GM19463 (cell line): ENCODE data around the gene RIMS1.

Experiments
- ATAC-seq: cut with Tn5 transposase; IDR thresholded peaks from one replicate; pipeline ENCODE4 v1.9.1; 2021; ENCODE audit warnings: mild to moderate bottlenecking, moderate library complexity; ENCODE audit not compliant: unreplicated experiment

Gene RIMS1

DNA sequence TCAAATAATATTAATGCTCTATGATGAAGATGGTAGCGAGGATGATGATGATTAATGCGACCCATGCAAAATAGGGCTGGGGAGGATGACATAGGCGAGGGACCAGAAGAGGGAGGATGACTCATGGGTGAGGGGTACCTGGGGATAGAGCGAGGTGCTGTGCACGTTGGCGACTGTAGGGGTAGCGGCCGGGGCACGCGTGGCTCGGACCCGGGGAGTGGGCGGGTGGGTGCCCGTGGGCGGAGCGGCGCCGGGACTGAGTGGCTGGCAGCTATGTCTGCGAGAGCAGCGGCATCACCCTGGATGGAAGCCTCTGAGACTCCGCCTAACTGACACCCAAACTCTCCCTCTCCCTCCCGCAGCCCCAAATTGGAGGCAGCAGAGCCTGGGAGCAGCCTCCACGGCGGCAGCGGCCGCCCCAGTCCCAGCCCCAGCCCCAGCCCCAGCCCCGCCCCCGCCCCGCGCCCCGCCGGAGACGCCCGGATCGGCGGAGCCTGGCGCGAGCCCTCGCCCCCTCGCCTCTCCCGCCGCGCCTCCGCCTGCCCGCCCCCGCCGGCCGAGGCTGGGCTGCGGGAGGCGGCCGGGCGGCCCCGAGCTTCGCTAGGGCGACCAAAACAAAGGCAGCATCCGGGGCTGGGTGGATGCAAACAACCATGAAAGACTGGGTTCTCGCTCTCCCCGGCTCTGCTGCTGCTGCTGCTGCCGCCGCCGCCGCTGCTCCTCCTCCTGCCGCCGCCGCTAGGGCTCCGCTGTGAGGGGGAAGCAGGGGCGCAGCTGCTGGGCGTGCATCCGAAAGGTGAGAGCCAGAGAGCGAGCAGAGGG lies at the start of gene RIMS1:
Gene RIMS1 (plus strand): TSS at position 367 of the 822 bp plus-strand sequence. CDS start 474 bp downstream, outside the sequence.
- peak; percentile 88 for ATAC-seq

- no peak for ATAC-seq
Measured at GRCh38 chr6:71851214-71851613, 35.1 kb upstream of the RIMS1 start.

DNA sequence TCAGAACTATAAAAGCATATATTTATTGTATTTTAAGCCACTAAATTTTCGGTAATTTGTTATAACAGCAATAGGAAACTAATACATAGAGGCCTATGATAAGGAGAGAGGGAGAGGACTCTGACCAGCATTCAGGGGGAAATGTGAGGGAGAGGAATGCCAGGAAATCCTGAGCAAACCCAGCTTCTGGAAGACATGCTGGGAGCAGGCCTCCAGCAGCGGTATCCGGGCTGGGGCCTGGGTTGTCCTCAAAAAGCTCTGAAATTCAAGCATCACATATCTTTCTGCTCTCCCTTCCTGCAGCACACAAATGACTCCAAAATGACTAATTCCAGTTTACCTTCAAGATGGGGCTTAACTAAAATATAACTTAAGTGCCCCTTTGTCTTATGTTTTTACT lies 33.4 kb upstream of the RIMS1 start:
- ATAC-seq: no peak

GRCh38 chr6:71855406-71855805 lies 30.9 kb upstream of the RIMS1 start:
- ATAC-seq: peak; percentile 53

GRCh38 chr6:71879016-71879415 lies 7.3 kb upstream of the RIMS1 start:
- no peak for ATAC-seq

DNA sequence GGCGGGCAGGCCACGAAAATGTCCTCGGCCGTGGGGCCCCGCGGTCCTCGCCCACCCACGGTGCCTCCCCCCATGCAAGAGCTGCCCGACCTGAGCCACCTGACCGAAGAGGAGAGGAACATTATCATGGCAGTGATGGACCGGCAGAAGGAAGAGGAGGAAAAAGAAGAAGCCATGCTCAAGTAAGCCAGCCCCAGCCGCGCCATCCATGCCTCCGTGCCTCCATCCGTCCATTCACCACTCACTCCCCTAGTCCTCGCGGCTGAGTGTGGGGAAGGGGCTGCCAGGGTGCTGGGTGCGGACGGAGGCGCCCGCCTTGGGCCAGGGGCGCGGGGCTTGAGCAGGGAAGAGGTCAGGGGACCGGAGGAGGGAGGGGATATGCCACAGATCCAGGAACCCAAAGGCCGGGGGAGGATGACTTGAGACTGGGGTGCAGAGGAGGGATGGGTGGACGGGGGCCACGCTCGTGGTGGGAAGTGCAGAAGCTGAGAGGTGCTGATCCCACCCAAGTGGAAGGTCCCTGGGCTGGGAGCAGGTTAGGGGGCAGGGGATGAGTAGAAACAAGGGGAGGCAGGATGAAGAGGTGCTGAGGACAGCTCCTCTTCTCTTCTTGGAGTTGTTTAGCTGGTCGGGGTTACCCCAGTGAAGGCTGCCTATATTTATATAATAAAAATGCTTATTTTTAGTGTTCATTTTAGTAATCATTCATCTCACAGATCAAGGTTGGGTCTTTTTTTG lies 825 bp downstream of the RIMS1 start:
- ATAC-seq: no peak

DNA sequence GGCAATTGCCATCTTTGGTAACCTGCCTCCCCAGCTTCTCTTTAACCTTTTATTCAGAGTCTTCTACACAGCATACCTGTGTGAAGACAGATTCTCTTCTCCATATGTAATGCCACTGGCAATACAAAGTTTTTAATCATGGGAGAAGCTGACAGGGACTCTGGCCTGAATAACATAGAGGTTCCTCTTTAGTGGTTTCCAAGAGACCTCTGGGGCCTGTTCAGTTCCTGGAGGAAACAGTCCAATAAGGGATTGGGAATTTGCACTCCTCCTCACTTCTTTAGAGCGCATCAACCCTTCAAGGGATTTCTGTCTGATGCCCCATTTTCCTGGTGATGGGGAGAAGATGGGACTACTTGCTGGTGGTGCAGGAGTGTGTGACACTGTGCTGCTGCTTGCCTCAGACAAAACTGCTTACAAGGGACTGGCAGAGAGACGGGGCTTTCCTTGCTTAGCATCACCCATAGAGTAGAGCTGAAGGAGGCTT lies 1.4 kb downstream of the RIMS1 start:
- no peak for ATAC-seq

DNA sequence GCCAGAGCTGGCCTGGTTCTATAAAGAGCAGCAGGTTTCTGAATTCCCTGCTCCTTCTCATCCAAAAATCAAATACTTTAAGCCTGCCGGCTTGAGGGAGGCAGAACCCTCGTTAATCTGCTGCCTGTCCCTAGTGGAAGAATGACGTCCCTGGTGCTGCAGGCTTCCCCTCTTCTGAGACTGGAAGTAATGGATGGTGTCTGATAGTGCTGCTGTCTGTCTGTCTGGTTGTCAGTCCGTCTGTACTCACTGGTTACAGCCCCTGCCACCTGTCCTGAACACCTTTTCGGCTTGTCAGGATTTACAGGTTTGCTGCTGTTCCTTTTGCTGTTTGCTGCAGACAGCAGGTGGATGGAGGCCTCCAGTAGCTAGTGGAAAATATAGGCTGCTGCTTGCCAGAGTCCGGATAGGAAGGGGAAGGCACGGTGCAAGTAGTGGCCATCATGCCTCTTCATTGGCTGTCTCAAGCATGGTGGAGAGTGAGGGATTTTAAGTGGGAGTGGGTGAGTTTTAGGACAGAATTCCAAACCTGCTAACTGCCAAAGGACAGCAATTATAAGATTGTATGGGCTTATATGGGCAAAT lies 2.5 kb downstream of the RIMS1 start:
- ATAC-seq: no peak

- no peak for ATAC-seq
Measured at GRCh38 chr6:71889366-71889765, 3.0 kb downstream of the RIMS1 start.

- no peak for ATAC-seq
Measured at GRCh38 chr6:71892641-71893040, 6.3 kb downstream of the RIMS1 start.

DNA sequence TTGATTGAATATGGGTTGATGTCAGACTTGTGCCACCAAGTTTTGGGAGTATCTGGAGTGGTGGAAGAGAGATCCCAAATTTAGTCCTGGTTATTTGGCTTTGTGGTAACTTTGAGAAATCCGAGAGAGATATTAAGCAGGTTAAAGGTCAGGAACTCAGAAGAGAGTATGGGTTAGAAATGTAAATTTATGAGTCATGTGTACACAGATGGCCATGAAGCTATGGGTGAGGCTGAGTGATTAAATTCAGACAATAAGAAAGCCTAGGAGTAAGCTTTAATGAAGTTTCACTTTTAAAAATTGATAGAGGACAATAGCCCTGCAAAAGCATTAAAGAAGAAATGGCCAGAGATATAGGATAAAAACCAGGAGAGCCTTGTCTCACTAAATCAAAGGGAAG lies 14.3 kb downstream of the RIMS1 start:
- ATAC-seq: peak; percentile 35

DNA sequence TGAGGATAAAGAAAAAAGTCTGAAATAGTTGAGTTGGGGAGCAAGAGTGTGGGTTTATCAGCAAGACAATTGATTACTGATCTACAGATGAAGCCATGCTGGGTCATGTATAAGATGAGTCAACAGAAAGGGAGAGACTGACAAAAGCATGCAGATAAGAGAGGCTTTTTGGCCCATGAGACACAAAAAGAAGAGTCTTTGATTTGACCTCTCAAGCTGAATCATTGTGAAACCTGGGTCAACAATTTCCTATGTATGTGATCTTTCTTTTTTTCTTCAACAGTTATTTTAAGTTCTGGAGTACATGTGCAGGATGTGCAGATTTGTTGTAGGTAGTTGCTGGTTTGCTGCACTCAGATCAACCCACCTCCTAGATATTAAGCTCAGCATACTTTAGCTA lies 15.9 kb downstream of the RIMS1 start:
- ATAC-seq: peak; percentile 88

DNA sequence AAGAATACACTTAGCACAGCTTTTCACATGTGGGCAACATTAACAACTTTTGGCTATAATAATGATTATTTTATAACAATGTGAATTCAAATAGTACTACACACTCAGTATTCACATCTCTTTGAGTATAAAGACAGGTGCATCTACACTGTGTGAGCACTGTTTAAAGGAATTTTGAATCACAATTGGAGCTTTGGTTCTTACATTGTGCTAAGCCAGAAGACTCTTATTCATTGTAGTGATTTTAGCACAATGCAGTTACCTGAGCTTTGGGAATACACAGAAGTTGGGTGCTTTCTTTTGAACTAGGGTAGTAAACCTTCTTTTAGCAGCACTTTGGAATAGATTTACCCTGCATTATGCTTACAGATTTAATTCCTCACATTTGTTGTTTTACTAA lies 20.5 kb downstream of the RIMS1 start:
- ATAC-seq: no peak

DNA sequence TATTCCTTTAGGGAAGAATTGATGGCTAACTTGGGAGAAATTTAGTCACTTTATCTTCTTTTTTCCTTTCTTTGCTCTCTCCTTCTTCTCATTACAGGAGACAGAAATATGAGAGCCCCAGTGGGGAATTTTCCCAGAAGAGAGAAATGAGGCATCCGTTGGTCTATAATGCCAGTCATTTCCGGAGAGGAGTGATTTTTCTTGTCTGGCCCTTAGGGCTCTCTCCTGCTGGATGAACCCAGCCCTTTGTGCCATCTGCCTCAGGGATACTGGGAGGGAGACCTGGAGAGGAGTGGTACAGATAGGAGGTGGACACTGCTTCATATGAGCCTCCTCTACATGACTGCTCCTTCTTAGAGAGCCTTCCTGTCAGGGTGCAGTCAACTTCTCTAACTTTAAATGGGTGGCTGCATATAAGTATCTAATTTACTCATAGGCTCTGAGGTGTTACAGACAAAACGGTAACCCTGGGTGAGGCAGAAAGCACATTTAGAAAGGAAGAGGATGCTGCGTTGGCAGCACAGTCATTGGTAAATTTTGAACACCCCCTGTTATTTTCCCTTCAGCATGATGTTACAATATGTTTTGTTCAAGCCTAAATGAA lies 21.9 kb downstream of the RIMS1 start:
- peak; percentile 76 for ATAC-seq

GRCh38 chr6:71913444-71914234 lies 27.3 kb downstream of the RIMS1 start:
- no peak for ATAC-seq

- ATAC-seq: no peak
Measured at GRCh38 chr6:71929047-71929446, 42.7 kb downstream of the RIMS1 start.

GRCh38 chr6:71933881-71934280 lies 47.5 kb downstream of the RIMS1 start:
- no peak for ATAC-seq

GRCh38 chr6:71965404-71965803 lies 79.1 kb downstream of the RIMS1 start:
- no peak for ATAC-seq

DNA sequence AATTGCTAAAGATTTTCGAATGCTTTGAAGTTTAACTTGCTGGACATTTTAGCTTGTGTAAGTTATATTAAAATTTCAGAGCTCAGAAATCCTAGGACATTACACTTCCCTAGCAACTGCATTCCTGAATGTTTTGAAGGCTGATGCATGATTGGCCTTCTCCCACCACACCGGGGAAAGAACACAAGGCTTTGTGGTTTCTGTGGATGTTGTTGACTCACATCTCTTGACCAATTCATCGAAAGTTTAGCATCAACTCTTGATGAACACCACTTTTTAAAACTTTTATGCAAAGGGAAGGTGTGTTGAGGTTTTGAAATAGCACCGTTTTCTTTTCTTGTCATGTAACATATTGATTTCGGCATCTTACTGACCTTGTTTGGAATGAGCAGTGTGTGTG lies 81.1 kb downstream of the RIMS1 start:
- ATAC-seq: no peak

GRCh38 chr6:71977884-71978283 lies 91.5 kb downstream of the RIMS1 start:
- ATAC-seq: no peak
